ENCODE measurements around the gene SESN2. TPM values are rescaled to one million over a fixed set of nuclear protein-coding genes. Genes with fewer than 3 reads are reported as not detected.

Gene SESN2
- total and polyA plus RNA-seq, 10 of the 15 experiments (the other 5 are each of a cell fraction or from before 2014, with no cell fraction given), result 1.5 to 40.9 (median 17.8) TPM

DNA sequence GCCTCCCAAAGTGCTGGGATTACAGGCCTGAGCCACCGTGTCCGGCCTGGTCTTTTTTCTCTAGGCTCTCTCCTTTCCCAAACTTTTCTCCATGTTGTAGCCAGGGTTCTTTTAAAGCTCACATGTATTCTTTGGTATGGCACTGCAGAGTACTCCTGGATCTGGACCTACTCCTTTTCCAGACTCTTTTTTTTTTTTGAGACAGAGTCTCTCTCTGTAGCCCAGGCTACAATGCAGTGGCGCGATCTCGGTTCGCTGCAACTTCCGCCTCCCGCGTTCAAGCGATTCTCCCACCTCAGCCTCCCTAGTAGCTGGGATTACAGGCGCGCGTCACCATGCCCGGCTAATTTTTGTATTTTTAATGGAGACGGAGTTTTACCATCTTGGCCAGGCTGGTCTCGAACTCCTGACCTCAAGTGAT, 68.9 kb downstream of the SESN2 start:
- SMC1A ChIA-PET (ENCODE audit: uncharacterized antibody, unreplicated experiment), result interaction anchor here (1.0 to 4.8 kb wide), 8 partner anchors 10 to 315 kb away, joined by 3 to 33 read pairs (median 3); partner anchors contain the start of genes ATP5IF1 and TAF12
- FAIRE-seq, result no peak
- H3K4me2 ChIP-seq (ENCODE audit: control insufficient read depth, insufficient read depth), result peak overlapping the region; percentile 85; the same call in 1 of the 2 replicates
- H3K36me3 ChIP-seq (ENCODE audit: control insufficient read depth in 2 of 2, insufficient read depth in 2 of 2, low read length in 1 of 2), result peaks cover 2 to 12% of the 10 kb centered on the region in 2 experiments
- no peak for ATAC-seq
- 54% methylated on average over 10 of the region's 16 CpGs for WGBS (ENCODE audit: insufficient coverage, insufficient replicate concordance, low lambda C conversion rate, missing lambda C conversion rate)
- POLR2A ChIA-PET, result interaction anchor here (0.6 to 2.7 kb wide), 10 partner anchors 9 to 316 kb away, joined by 3 to 12 read pairs (median 5); partner anchors contain the start of genes EYA3 and RCC1
- RAD21 ChIA-PET (ENCODE audit: unreplicated experiment), result interaction anchor here (0.6 to 1.8 kb wide), 6 partner anchors 9 to 429 kb away, joined by 3 to 17 read pairs (median 3); no protein-coding TSS in a partner anchor
- H4K20me1 ChIP-seq (ENCODE audit: control insufficient read depth, insufficient read depth), result no peaks in the 10 kb centered on the region
- in situ Hi-C loops (cut with MboI), result no loop called here
- peak overlapping the region; percentile 91; the same call in 1 of the 2 replicates for H3K27ac ChIP-seq (ENCODE audit: control insufficient read depth, insufficient read depth)
- H3K79me2 ChIP-seq (ENCODE audit: control insufficient read depth, insufficient read depth, low read length), result peaks cover 16% of the 10 kb centered on the region
- H3K4me1 ChIP-seq (ENCODE audit: control insufficient read depth, insufficient read depth, low read length), result peaks cover 11% of the 10 kb centered on the region
- H2AFZ ChIP-seq (ENCODE audit: control insufficient read depth, low read depth, low read length), result peak overlapping the region; percentile 75
- DNase-seq (ENCODE audit: low read depth, low spot score), result no peak
- CTCF ChIA-PET, result interaction anchor here (0.7 to 3.9 kb wide), 8 partner anchors 9 to 274 kb away, joined by 3 to 28 read pairs (median 5); no protein-coding TSS in a partner anchor
- BruUV-seq (replicated peaks), result TSS peak; percentile 93
- TF ChIP-seq, protein P1, sequence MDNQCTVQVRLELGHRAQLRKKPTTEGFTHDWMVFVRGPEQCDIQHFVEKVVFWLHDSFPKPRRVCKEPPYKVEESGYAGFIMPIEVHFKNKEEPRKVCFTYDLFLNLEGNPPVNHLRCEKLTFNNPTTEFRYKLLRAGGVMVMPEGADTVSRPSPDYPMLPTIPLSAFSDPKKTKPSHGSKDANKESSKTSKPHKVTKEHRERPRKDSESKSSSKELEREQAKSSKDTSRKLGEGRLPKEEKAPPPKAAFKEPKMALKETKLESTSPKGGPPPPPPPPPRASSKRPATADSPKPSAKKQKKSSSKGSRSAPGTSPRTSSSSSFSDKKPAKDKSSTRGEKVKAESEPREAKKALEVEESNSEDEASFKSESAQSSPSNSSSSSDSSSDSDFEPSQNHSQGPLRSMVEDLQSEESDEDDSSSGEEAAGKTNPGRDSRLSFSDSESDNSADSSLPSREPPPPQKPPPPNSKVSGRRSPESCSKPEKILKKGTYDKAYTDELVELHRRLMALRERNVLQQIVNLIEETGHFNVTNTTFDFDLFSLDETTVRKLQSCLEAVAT (IDR thresholded peaks at IDR 0.05), result peak; percentile 100; the same call in 1 of the 2 replicates
- TF ChIP-seq MEF2A (IDR thresholded peaks at IDR 0.05; ENCODE audit: insufficient read depth, low read depth, low read length), result no peak
- TF ChIP-seq, protein P2, sequence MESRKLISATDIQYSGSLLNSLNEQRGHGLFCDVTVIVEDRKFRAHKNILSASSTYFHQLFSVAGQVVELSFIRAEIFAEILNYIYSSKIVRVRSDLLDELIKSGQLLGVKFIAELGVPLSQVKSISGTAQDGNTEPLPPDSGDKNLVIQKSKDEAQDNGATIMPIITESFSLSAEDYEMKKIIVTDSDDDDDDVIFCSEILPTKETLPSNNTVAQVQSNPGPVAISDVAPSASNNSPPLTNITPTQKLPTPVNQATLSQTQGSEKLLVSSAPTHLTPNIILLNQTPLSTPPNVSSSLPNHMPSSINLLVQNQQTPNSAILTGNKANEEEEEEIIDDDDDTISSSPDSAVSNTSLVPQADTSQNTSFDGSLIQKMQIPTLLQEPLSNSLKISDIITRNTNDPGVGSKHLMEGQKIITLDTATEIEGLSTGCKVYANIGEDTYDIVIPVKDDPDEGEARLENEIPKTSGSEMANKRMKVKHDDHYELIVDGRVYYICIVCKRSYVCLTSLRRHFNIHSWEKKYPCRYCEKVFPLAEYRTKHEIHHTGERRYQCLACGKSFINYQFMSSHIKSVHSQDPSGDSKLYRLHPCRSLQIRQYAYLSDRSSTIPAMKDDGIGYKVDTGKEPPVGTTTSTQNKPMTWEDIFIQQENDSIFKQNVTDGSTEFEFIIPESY (IDR thresholded peaks at IDR 0.05), result peak; percentile 92; the same call in 1 of the 2 replicates
- peak overlapping the region; percentile 95 for H3K9ac ChIP-seq (ENCODE audit: control insufficient read depth, insufficient read depth, low read length)
- intact Hi-C loops (cut with micrococcal nuclease; ENCODE audit: unreplicated experiment), result loop anchor here (2.0 kb wide), 1 partner anchor 79 kb away; no protein-coding TSS in a partner anchor
- H3K4me3 ChIP-seq, result peak overlapping the region; percentile 76
- H3K27me3 ChIP-seq (replicated peaks in 1 of 2; ENCODE audit: control insufficient read depth in 2 of 2, insufficient read depth in 2 of 2, low read length in 1 of 2), result no peaks in the 10 kb centered on the region
- no peaks in the 10 kb centered on the region for H3K9me3 ChIP-seq (replicated peaks; ENCODE audit: control insufficient read depth, insufficient read depth, low read length)

Measured in GM12878 (cell line).